Stimulated activated CD4-positive, alpha-beta T cell treated with anti-CD3 and anti-CD28 coated beads, TNF-alpha, amount 100 ng/mL, for 24 hours (primary cell): ENCODE results near the gene RCL1.

Source experiments
- DNase-seq, 3 experiments: peaks; one replicate each; pipeline ENCODE4 v3.0.0-alpha.2; 2020; ENCODE audit warnings: low read depth in 3 of 3

The RCL1 gene

GRCh38 chr9:4842213-4842612, 49.5 kb downstream of the RCL1 start:
- no peak for DNase-seq

- no peak for DNase-seq
These were observed 50.0 kb downstream of the RCL1 start for GRCh38 chr9:4842734-4843133.

- no peak for DNase-seq
These were observed 51.5 kb downstream of the RCL1 start for GRCh38 chr9:4844056-4844838.

- no peak for DNase-seq
These were observed 56.6 kb downstream of the RCL1 start for GRCh38 chr9:4849369-4849768.

GRCh38 chr9:4850603-4851310, 58.0 kb downstream of the RCL1 start:
- DNase-seq = no peak

- DNase-seq = no peak
These were observed 59.7 kb downstream of the RCL1 start for GRCh38 chr9:4852419-4852818.

GRCh38 chr9:4854265-4854590, 61.5 kb downstream of the RCL1 start:
- DNase-seq = no peak

- no peak for DNase-seq
These were observed 63.1 kb downstream of the RCL1 start for GRCh38 chr9:4855841-4856240.

- no peak for DNase-seq
These were observed 64.5 kb downstream of the RCL1 start for GRCh38 chr9:4857163-4857810.

GRCh38 chr9:4859035-4859434, 66.3 kb downstream of the RCL1 start:
- DNase-seq = no peak

- no peak for DNase-seq
These were observed 67.6 kb downstream of the RCL1 start for GRCh38 chr9:4860383-4860782.

GRCh38 chr9:4861145-4861544, 68.4 kb downstream of the RCL1 start:
- no peak for DNase-seq

GRCh38 chr9:4861736-4862451, 69.2 kb downstream of the RCL1 start:
- no peak for DNase-seq

GRCh38 chr9:4862506-4863250, 69.9 kb downstream of the RCL1 start:
- DNase-seq = no peak

- DNase-seq = no peak
These were observed 71.5 kb downstream of the RCL1 start for GRCh38 chr9:4864234-4864661.

- DNase-seq = no peak
These were observed 72.0 kb downstream of the RCL1 start for GRCh38 chr9:4864698-4865097.

GRCh38 chr9:4865681-4866080, 72.9 kb downstream of the RCL1 start:
- no peak for DNase-seq

- no peak for DNase-seq
These were observed 73.7 kb downstream of the RCL1 start for GRCh38 chr9:4866239-4866969.

- DNase-seq = no peak
These were observed 80.3 kb downstream of the RCL1 start for GRCh38 chr9:4873066-4873465.

- no peak for DNase-seq
These were observed 82.8 kb downstream of the RCL1 start for GRCh38 chr9:4875559-4875958.

GRCh38 chr9:4879115-4879558, 86.4 kb downstream of the RCL1 start:
- no peak for DNase-seq
